GM19035 (cell line): ENCODE results near the gene MAP2K7.
"Not testable (repeated sequence)": the region's sequence is repeated elsewhere in the genome, so short reads cannot be mapped to it uniquely, and the experiment has no call there.

Experiments
- ATAC-seq: cut with Tn5 transposase; IDR thresholded peaks from one replicate; pipeline ENCODE4 v1.9.1; 2021; ENCODE audit not compliant: unreplicated experiment

Gene MAP2K7

GRCh38 chr19:7907122-7907521 lies 3.4 kb downstream of the MAP2K7 start:
- no peak for ATAC-seq

DNA sequence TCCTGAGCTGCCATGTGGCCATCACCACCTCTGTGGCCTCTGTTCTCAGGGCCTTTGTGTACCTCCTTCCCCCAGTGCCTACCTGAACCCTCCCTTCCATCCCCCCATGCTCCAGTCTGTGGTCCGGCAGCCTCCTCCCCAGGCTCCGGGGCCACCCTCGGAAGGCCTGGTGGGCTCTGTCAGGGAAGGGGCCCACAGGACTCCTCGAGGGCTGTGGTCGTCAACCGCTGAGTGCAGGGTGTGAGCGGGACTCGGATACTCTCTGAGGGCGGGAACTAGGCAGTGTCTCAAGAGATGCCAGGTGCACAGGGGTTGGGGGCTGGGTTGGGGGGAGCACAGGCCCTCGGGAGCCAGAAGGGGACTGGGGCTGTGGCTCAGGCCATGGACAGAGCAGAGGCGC lies 3.9 kb downstream of the MAP2K7 start:
- ATAC-seq: no peak

DNA sequence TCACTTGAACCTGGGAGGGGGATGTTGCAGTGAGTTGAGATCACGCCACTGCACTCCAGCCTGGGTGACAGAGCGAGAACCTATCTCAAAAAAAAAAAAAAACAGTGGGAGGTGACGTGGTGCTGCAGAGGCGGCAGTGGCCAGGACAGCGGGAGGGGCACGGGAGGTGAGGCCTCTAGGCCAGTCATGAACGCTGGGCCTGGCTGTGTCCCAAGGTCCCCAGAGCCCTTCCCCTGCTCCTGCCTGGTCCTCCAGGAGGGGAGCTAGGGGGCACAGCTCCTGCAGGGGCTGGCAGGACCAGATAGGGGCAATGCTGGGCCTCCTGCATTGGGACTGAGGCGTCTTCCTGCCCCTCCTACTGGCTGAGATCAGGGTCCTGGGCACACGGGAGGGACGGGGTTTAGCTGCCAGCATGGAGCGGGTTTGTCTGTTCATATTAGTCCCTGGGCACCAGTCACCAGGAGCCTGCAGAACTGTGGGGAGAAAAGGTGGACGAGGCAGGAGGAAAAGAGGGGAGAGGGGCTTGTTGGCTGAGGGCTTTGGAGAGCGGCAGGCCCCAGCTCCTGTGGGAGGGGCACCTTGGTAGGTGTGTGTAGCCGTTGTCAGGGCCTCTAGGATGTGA lies 4.5 kb downstream of the MAP2K7 start:
- ATAC-seq: no peak

- no peak for ATAC-seq
Measured at GRCh38 chr19:7908742-7909461, 5.2 kb downstream of the MAP2K7 start.

- no peak for ATAC-seq
Measured at GRCh38 chr19:7909471-7910067, 5.9 kb downstream of the MAP2K7 start.

DNA sequence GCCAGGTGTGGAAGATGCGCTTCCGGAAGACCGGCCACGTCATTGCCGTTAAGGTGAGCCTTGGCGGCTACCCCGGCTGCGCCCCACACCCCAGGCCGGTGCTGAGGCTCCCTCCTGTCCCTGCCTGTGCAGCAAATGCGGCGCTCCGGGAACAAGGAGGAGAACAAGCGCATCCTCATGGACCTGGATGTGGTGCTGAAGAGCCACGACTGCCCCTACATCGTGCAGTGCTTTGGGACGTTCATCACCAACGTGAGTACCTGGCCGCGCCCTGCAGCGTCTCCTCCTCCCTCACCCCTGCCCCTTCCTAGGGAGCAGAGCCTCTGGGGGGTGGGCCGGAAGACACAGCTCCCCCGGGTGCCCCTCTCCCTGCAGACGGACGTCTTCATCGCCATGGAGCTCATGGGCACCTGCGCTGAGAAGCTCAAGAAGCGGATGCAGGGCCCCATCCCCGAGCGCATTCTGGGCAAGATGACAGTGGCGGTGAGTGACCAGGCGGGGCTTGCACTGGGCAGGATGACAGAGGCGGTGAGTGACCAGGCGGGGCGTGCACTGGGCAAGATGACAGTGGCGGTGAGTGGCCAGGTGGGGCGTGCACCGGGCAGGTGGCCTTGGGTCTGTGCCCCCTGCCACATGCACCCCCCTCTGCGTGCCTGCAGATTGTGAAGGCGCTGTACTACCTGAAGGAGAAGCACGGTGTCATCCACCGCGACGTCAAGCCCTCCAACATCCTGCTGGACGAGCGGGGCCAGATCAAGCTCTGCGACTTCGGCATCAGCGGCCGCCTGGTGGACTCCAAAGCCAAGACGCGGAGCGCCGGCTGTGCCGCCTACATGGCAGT lies 6.9 kb downstream of the MAP2K7 start:
- no peak for ATAC-seq

GRCh38 chr19:7911508-7912143 lies 7.9 kb downstream of the MAP2K7 start:
- ATAC-seq: no peak

GRCh38 chr19:7912144-7912696 lies 8.5 kb downstream of the MAP2K7 start:
- no peak for ATAC-seq

DNA sequence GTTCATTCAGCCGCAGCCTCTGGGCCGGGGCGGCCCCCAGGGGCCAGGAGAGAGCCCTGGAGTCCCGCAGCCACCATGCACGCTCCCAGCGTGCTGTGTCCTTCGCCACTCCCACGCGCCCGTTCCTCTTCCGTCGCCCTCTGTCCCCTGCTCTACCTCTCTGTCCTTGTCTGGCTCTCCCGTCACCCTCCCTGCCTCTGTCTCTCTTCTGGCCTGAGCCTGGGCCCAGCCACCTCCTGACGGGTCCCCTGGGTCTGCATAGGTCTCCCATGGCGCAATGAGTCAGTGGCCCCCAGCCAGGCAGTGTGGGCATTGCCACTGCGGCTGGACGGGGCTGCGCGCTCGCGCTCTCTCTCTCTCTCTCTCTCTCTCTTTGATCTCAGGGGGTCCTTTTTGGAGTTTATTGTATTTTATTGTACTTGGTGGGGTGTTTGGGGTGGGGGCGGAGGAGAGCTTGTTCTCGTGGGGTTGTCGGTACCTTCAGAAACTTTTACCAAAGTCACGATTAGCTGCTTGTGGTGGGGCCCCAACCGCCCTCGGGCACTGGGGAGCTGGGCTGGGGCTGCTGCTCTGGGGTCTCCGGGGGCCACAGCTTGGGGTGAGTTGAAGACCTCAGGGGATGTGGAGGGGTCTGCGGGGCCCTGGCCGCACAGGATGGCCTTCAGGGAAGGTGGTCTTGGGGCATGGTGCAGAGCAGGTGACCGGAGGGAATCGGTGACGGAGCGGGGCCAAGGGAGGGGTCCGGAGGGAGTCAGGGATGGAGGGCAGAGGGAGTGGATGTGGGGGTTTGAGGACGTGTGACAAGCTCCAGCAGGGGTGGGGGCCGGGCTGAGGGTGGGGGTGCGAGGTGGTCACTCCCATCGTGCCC lies 9.3 kb downstream of the MAP2K7 start:
- ATAC-seq: no peak

DNA sequence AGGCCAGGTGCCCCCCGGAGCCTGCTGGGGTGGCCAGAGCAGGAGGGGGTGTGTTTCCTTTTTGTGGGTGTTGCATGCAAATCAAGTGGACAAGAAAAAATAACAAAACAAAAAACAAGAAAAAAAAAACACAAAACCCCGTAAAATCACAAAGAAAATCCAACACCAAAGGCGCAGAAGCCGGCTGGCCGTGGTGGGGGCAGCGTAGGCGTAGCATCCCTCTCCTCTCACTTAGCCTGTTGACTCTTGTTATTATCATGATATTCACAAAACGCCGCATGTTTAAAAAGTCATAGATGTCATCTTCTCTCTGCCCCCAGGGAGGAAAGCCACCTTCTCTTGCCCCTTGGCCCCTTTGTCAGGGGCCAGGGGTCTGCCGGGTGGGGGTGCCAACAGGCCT lies 10.0 kb downstream of the MAP2K7 start:
- ATAC-seq: no peak

GRCh38 chr19:7914099-7914498 lies 10.4 kb downstream of the MAP2K7 start:
- no peak for ATAC-seq

- no peak for ATAC-seq
Measured at GRCh38 chr19:7914598-7915045, 10.9 kb downstream of the MAP2K7 start, which contains the start of gene TGFBR3L. TGFBR3L (plus strand) TSS chr19:7914830.

DNA sequence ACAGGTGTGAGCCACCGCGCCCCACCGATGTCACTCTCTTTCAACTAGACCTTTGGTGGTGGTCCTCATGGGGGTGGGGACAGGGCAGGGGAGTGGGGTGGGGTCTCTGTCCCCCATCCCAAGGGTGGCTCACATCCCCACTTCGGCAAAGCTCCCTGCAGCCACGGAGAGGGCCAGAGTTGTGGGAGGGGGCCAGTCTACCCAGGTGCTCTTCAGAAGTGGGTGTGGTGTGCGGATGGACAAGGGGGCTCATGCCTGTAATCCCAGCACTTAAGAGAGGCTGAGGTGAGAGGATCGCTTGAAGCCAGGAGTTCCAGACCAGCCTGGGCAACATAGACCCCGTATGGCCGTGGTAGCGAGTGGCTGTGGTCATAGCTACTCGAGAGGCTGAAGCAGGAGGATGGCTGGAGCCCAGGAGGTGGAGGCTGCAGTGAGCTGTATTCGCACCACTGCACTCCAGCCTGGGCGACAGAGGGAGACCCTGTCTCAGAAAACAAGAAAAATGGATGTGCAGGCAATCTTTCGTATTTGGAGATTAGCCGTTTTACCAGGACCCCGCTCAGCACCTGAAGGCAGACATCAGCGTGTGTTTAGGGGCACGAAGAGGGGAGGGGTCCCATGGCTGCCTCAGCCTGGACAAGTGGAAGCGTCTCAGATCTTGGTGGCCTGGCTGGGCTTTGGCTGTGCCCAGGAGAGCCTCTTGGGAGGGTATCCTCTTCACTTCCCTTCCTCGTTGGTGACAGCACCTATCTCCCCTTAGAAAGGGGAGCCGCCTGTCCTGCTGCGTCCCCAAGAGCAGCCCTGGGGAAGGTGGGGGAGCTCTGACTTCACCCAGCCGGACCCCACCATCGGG lies 11.8 kb downstream of the MAP2K7 start:
- ATAC-seq: no peak

GRCh38 chr19:7916103-7916954 lies 12.7 kb downstream of the MAP2K7 start:
- ATAC-seq: no peak

GRCh38 chr19:7916955-7917266 lies 13.2 kb downstream of the MAP2K7 start:
- no peak for ATAC-seq

DNA sequence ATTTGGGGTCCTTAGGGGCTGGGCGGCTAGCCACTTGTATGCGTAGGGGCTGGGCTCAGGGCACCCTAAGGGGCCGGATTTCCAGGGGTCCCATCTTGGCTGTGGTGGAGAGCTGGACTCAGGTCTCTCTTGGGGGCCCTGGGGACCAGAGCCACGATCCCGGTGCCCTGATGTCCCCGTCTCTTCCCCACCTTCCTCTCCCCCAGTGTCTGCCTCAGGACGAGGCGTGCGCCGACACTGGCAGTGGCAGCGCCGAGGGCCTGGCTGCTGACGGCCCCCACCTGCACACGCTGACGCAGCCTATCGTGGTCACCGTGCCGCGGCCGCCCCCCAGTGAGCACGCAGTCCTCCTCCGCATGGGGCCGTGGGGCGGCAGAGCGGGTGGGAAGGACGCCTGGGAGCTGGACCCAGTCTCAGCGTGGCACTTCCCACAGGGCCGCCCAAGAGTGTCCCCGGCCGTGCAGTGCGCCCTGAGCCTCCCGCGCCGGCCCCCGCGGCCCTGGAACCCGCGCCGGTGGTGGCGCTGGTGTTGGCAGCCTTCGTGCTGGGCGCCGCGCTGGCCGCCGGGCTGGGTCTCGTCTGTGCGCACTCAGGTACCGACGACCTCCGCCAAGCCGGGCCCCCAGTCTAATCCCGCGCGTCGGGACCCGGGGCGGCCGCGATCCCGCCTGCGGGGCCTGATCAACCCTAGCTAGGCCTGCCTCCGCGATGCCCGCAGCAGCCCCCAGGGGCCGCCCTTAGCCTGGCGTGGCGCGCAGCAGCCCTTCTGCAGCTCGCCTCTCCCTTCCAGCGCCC lies 13.8 kb downstream of the MAP2K7 start:
- ATAC-seq: no peak

DNA sequence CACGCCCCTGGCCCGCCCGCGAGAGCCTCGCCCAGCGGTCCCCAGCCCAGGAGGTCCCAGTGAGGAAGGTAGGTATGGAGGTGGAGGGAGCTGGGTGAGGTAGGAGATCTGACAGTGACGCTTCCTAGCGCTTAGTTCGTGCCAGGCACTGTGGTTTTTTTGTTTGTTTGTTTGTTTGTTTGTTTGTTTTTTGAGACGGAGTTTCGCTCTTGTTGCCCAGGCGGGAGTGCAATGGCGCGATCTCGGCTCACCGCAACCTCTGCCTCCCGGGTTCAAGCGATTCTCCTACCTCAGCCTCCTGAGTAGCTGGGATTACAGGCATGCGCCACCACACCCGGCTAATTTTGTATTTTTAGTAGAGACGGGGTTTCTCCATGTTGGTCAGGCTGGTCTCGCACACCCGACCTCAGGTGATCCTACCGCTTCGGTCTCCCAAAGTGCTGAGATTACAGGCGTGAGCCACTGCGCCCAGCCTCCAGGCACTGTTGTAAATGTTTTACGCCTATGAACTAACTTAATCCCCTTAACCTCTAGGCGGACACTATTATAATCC lies 14.5 kb downstream of the MAP2K7 start:
- not testable (repeated sequence) for ATAC-seq
